ENCODE data around the gene ALKBH5.

DNA sequence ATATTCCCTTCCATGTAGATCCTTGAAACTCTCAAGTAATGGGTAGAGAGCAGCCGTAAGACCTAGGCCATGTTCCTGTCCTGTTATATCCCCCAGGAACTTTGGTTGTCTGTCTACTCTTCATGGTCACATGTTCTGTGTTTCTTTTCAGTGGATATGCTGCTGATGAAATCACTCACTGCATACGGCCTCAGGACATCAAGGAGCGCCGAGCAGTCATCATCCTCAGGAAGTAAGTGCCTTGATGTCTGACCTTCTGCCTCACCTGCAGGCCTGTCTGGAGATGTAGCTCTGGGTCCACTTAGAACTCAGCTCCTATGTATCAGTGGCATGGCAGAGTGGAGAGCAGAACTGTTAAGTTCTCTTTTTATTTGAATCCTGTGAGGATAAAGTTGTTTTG is 11.2 kb downstream of the ALKBH5 start:
- no peak for TF ChIP-seq POLR2A (IDR thresholded peaks at IDR 0.05; ENCODE audit: extremely low read depth, insufficient read length)
- TF ChIP-seq, protein P1, sequence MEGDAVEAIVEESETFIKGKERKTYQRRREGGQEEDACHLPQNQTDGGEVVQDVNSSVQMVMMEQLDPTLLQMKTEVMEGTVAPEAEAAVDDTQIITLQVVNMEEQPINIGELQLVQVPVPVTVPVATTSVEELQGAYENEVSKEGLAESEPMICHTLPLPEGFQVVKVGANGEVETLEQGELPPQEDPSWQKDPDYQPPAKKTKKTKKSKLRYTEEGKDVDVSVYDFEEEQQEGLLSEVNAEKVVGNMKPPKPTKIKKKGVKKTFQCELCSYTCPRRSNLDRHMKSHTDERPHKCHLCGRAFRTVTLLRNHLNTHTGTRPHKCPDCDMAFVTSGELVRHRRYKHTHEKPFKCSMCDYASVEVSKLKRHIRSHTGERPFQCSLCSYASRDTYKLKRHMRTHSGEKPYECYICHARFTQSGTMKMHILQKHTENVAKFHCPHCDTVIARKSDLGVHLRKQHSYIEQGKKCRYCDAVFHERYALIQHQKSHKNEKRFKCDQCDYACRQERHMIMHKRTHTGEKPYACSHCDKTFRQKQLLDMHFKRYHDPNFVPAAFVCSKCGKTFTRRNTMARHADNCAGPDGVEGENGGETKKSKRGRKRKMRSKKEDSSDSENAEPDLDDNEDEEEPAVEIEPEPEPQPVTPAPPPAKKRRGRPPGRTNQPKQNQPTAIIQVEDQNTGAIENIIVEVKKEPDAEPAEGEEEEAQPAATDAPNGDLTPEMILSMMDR (IDR thresholded peaks at IDR 0.05; ENCODE audit: low read depth, low read length), result no peak

All from NB4 (cell line).